HG03039 (cell line): ENCODE results near the gene LDLRAD4.

Experiments used
- ATAC-seq: cut with Tn5 transposase; IDR thresholded peaks from one replicate; pipeline ENCODE4 v1.9.1; 2021; ENCODE audit warnings: mild to moderate bottlenecking, moderate library complexity; ENCODE audit not compliant: unreplicated experiment

The LDLRAD4 gene

DNA sequence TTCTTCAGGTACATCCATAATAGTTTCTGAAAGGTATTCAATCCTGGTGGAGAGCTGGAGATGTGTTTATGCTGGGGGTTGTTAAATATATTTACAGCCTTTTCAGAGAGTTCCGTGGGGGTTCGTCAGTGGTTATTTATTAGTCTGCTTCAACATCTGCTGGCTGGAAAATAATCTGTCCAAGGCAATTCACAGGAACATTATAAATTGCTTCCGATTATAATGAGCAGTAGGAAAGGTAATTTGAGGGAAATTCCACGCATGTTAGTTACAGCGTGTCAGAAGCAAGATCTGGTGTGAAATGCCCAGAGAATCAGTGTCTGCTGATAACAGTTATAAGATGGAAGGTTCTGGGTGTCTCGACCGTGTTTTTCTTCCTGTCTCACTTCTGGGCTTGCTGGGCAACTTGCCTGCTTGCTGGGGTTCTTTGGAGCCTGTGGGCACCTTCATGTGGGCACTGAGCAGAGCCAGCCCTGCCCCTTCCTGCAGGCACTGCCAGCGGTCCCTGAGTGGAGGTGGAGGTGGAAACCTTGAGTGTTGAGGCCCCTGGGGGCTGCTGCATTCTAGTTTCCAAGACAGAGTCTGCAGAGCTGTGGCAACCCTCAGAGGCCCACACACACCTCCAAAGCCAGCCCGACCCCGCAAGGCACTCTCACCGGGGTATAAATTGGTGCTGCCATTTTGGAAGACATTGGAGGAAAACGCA is 322.1 kb downstream of the LDLRAD4 start:
- ATAC-seq = no peak

DNA sequence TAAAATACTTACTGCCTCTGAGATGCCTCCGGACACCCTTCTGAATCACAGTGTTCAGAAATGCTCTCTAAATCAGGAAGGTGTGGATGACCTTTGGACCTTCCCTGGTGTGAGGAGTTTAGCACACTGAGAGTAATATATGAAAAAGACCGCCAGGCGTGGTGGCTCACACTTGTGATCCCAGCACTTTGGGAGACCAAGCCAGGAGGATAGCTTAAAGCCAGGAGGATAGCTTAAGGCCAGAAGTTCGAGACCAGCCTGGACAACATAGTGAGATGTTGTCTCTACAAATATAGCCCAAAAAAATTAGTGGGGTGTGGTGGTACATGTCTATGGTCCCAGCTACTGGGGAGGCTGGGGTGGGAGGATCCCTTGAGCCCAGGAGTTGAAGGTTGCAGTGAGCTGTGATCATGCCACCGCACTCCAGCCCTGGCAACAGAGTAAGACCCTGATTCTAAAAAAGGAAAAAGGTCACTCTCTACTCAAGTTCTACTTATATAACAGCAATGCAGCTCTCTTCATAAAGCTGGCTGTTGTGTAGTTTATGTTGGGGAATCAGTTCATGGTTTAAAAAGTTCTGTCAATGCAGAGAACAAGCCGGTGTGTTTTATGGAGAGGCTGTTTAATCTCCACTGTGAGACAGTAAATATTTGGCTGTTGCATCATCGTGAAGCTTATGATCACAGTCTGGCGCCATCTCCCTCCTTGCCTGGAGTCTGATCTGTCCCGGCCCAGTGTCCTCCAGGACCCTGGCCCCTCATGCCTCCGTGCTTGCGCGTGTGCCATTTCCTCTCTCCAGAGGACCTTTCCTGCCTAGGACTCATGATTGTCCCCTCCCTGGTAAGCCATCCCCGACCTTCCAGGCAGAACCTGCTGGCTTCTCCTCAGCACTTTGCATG is 323.3 kb downstream of the LDLRAD4 start:
- no peak for ATAC-seq

DNA sequence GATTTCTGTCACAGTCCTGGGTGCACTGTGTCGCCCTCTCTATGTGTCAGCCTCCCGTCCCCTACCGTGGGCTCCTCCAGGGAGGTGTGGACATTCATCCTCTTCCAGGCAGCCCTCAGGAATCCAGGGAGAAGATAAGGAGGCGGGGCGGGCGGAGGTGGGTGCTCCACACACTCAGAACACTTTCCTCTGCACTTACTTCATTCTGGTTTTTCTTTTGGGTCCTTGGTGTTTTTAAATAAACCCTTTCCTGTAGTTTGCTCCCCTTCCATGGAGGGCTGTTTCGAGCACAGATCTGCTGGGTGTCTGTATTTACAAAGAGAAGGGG is 323.9 kb downstream of the LDLRAD4 start:
- ATAC-seq = no peak

DNA sequence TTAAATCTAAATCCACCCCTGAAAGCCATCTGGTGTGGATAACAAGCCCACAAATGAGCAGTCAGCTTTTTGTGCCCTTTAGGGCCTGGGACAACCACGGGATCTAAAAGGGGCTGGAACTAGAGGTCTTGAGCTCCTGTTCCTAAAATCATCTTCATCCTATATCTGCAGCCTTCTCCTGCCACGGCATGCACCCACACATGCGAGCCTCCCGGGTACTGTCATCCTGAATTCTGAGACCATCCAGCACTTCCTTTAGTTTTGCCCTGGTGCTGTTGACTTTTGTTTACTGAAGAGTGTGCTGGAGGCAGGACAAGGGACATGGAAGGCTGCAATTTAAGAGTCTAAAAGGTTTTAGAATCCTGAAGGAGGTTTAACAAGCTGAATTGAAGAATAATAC is 324.6 kb downstream of the LDLRAD4 start:
- ATAC-seq = no peak

DNA sequence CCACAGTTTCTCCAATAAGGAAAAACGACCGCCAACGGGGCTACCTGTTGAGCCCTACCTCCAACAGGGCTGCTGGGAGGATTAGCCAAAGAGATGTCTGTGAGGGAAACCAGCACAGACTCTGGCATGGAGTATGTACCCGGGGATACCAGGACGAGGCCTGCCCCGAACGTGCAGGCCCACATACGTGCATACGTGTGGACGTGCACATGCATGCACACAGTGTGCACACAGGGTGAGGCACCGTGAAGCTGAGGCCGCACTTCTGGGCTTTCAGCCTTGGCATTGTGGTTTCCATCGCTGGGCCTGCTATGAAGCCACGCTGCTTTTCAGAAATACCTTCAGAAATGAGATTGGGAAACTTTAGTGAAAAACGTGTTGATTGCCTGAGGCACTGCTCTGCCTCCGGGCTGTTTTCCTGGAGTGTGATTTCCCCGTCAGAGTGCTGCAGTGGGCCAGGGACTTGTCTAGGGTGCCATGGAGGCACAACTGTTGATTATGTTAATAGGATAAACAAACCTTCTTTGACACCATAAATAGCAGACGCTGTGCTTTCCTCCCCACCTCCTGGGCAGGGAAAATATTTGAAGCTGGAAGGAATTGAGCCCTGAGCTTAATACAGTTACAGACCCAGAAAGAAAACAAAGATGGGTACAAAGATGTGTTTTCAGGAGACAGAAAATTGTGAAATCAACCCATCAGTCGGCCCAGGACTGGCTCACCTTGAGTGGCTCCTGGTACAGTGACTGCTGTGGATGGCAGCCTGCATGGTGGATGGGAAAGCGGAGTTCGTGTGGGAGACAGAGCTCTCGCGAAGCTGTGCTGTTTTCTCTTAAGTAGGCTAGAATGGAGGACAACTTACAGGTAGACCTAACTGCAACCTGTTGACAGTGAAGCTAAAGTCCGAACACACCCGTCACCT is 325.5 kb downstream of the LDLRAD4 start:
- ATAC-seq = no peak

DNA sequence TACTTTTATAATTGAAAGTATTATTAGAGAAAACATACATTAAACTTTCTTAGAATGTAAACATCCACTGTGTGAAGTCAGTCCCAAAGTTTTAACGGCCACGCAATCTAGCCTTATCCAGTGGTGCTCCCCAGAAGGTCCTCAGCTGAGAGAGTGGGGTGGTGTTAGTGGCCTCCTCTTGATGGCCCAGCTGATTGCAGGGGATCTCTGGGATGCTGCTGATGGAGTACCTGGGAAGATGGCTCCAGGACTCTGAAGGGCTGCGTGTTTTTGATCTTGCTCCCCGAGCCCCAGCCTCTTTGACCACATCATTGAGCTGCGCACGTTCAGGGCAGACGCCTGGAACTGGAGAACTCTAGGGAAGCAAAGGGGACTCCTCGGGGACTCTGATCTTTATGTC is 326.4 kb downstream of the LDLRAD4 start:
- no peak for ATAC-seq

DNA sequence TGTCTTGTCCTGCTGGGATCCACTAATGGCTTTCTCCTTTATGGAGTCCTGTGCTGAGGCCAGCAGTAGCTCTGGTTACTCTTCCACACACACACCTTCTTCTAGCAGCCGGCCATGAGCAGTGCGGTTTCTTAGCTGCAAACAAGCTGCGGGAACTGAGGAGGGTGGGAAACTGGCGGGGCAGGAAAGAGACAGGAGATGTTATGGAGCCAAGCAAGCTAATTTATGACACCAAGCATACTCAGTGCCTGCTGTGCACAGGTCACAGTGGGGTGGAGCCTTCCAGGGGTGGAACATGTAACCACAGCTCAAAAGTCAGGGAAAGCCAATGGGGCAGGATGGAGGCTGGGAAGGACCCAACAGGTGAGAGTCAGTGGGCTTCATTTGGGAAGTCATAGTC is 327.0 kb downstream of the LDLRAD4 start:
- ATAC-seq = no peak

DNA sequence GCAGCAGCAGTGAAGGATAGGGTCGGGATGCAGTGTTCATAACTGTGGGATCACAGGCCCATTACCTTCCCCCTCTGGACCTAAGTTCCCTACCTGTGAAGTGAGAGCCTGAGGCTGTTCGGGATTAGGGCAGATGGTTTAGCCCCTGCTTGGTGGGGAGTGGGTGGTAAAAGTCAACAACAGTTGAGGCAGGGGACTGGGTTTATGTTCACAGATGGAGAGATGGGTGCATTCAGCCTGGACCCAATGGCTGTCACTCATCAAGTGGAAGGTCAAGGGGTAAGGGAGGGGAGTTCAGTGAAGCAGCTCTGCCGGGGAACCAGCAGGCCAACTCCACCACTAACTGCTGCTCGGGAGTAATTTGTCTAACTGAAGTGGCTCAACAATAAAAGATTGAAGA is 327.4 kb downstream of the LDLRAD4 start:
- ATAC-seq = no peak

DNA sequence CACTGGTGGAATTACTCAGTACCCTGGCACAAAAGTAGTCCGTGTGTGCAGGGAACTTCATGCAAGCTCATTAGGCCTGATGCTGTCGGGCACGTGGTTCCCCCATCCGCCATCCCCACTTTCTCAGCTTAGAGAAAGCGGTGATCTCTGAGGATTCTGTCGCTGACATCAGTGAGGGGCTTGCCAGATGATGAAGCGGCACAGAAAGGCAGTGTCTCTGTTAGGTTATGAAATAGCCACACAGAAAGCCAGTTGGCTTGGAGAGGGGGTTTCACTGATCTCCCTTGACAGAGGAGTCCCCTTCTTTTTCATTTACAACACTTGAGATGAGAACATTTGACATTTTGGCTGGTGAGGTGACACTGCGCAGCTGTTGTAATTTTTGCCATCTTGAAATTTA is 328.1 kb downstream of the LDLRAD4 start:
- no peak for ATAC-seq

DNA sequence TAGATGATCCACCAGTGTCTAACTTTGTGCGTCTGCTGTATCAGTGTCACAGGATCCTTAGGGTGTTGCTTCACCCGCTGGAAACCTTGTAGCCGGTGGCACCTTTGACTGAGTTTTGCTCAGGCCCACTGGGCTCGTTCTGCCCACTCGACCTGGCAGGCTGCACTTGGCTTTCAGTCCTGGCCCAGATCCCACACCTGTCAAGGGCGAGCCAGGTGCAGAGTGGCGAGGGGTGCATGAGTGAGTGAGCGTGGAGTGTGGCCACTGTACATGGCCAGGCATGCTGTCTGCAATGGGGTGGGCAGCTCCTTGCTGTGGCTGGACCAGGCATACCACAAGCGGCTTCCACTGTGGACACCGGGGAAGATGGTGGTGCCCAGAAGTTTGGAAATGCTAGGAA is 328.8 kb downstream of the LDLRAD4 start:
- ATAC-seq = no peak

DNA sequence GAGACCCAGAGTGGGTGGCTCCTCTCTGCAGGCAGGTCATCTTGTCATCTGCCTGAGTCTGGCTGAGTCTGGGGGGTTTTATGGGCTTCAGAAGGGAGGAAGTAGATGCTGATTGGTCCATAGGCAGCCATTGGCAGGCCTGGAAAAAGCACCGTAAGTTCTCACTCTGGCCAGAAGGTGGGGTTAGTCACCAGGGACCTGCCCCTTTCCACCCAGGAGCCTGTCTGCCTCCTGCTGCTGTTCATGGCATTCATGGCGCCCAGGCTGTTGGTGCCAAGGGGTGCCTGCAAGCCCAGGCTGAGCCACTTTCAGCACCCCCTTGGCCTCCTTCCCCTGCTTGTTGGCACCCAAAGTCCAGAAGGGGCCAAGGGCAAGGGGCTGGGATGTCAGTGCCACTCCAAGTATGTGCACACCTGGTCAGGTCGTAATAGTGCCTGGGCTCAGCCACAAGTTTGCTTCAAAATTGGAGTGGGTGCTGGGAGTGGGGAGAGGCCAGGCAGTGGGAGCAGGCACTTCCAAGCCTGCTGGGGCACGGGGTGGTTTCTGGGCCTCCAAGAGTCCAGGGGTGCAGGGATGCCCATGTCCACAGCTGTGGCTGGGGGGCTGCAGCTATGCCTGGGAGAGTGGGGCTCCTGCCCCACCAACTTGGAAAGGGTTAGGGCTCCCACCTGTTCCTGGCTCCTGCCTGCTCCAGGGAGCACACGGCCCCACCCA is 329.7 kb downstream of the LDLRAD4 start:
- ATAC-seq = no peak

DNA sequence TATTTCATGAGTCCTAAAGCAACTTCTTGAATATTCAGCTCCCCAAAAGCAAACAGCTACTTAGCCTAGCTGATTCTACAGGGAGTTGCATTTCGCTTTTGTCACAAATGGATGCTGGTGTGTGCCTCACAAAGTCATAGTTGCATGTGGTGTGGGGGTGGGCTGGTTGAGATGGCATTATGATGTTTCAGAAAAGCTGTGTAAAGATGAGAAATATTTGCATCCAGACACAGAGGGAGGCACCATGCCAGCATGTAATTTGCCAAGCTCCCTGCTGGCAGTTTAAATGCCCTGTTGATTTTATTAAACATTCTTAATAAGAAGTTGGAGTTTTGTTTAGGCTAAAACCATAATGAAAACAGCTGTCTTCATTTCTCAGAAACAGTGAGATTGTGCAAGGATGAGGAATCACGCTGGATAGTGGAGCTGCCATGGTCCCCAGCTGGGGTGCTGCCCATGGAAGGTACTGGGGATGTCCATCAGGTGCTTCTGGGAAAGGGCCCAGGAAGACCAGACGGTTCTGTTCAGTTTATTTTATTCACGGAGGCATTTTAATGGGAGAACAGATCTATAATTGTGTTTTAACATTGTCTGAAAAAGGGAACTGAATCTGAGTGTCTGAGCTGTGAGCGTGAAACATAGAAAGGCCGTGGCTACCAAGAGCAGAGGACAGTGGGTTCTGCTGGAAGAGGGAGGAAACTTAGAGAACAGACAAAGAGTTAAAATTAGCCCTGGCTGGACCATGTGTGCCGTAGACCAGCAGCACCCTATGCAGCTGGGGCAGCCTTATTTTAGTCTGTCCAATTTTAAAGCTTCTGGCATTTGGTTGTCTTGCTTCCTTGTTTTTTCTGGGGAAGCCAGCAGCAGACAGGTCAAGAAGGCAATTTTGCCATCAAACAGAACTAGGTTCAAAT is 330.7 kb downstream of the LDLRAD4 start:
- peak; percentile 49 for ATAC-seq

DNA sequence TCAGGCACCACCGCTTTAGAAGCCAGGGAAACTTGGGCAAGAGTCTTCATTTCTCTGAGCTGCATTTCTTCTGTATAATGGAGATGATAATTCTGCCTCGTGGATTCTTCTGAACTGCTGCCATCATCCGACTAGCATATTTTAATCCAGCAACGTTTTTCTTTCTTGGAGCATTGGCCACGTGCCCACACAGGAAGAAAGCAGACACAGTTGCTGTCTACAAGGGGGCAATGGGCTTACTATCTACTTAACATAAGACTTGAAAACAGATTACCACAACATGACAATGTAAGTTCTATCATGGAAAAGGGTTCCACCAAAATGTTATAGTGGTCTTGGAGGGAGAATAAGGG is 331.3 kb downstream of the LDLRAD4 start:
- ATAC-seq = no peak

DNA sequence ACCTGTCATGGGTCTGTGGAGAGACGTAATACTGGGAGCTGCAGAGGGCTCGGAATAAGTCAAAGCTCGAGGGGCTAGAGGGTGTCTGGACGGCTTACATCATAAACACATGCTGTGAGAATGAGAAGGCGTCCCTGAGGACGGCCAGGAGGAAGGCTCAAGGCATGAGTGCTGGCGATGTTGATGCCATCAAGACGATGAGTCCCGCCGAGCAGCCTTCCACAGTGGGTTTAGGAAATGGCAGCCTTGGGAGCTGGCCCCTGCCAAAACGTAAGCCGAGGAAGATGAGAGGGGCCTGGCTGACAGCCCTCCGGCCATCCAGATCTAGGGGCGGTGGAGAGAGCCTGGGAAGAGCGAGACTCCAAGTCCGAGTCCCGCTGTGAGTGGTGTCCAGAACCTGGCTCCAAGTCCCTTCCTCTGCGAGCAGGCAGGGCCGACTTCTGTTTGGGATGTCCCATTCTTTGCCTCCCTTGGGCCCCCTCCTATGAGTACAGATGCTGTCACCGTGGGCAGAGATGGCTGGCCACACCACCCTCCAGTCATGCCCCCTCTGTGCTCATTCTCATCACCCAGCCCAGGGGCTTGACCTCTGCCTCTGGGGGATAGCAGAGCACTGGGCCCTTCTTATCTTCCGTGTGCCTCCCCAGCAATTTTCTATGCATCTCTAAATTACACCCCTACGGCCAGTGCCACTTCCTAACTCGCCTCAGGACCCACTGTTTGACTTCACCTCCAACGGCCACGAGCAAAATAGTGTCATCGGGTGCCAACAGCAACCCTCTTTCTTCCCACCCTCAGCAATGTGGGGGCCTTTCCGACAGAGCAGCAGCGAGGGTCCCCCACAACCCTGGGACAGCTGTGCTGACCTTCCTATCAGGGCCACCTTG is 332.1 kb downstream of the LDLRAD4 start:
- no peak for ATAC-seq

DNA sequence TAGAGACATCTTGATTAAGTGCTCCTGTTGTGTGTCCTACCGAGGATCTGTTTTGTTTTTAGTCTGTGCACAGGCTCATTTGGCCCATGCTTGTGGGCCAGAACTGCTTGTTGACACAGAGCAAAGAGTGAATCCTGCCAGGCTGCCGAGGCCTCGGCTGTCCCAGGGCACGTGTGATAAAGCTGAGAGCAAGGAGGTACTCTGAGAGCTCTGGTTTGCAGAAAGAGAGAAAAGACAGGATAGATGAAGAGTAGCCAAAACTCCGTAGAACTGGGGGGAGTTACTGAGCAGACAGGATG is 332.7 kb downstream of the LDLRAD4 start:
- ATAC-seq = no peak

DNA sequence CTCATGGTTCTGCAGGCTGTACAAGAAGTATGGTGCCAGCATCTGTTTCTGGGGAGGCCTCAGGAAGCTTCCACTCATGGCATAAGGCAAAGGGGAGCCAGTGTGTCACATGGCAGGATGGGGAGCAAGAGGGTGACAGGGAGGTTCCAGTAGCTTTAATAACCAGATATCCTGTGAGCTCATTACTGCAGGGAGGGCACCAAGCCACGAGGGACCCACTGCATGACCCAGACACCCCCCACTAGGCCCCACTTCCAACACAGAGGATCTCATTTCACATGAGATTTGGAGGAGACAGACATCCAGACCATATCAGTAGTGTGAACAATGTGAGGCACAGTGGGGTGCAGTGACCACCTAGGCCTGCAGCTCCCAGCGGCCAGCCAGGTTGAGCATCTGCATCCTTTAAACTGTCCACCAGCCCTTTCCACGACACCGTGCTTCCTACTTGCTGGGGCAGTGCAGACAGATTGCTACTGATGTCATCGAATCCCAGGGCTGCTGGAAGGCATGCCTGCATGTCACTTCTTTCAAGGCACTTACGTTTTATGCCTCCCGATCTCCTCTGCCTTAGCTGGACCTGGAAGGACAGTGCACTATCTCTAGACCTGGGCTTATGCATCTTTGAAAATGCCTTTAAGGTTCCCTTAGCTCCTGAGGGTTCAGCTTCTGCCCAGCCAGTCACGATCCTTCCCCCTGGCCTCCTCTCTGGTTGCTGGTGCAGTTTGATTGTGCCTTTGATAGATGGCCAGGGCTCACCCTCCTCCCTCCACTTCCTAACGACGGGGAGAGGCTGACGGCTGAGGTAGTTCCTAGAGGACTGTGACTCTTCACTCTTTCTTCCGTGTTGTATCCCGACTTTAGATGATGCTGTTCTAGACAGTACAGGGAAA is 333.5 kb downstream of the LDLRAD4 start:
- ATAC-seq = no peak

DNA sequence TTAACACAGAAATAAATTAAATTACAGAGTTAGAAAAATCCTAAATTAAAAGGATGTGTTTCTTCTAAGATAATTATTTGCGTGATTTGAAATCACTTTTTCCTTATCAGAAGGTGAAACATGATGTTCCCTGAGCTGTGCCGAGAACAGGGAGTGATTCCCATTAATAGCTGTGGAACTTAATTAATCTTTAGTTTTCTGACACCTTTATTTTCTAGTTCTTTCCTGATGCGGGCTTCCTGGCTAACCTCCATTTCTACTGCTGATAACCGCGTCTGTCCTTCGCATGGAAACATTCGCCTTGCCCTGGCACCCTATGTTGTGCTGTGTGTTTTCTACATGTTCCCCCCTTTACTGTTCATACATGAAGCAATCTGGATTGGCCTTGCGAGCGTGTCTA is 334.9 kb downstream of the LDLRAD4 start:
- no peak for ATAC-seq

DNA sequence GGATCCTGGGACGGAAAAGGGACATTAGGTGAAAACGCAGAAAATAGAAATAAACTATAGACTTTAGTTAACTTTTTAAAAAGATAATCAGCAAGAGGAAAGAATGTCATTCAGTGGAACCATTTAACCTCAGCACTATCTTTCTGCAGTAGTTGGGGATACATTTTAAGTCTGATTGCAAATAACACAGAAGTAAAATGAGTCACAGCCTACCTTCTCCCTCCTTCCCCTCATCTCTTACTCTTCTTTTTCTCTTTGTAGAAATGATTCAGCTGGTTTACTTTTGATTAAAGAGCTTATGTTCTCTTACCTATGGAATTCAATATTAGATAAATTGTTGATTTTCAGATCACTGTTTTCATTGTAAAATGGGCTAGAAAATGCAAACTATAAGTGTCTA is 336.6 kb downstream of the LDLRAD4 start:
- ATAC-seq = no peak
